GM21576 (cell line): Measurements from ENCODE around the gene ARID1B.

Experiments used
- ATAC-seq: cut with Tn5 transposase; IDR thresholded peaks from one replicate; pipeline ENCODE4 v1.9.1; 2021; ENCODE audit warnings: mild to moderate bottlenecking, moderate library complexity; ENCODE audit not compliant: unreplicated experiment

Gene ARID1B

DNA sequence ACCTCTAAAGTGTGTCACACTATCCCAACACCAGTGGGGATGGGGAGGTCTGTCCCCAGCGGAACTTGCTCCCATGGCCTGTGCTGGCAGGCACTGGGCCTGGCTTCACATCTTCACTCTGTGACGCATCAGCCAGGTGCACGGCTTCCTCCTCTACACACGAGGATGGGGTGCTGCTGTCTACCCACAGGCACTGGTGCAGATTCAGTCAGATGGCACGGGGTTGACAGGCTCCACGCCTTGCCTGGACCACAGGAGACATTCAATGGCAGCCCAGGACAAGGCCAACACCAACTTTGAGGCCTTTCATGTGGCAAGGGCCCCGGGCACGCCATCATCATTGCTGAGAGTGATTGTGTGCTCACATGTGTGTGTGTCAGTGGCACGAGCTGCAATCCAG, 453.7 kb downstream of the ARID1B start:
- no peak for ATAC-seq

DNA sequence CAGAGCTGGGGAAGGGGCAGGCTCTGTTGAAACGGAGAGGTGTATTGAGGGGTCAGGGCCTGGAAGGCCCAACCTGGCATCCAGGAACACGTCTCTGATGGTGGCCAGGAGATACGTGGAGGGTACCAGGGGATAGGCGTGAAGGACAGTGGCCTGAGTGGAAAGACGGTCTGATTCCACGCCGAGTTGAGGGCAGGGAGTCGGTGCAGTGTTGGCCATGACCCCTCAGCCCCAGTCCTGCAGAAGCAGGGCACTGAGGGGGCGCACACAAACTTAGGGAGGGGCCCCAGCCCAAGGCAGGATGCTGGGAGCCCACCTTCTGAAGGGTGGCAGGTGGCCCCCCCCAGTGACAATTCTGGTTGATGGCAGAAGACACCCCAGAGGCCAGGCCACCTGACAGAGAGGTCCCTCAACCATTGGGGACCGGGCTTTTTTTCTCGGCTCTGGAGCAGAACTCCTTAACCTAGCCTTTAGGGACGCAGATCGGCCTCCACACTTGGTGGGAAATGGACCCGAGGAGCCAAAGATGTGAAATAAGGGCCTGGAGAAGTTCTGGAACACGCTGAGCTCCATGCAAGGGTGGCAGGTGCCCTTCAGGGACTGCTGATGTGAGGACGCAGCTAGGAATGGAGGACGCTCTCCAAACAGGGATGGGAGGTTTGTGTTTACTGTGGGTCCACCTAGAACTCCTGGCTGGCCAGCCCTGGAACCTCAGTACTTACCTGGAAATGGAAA, 455.1 kb downstream of the ARID1B start:
- ATAC-seq, result no peak

DNA sequence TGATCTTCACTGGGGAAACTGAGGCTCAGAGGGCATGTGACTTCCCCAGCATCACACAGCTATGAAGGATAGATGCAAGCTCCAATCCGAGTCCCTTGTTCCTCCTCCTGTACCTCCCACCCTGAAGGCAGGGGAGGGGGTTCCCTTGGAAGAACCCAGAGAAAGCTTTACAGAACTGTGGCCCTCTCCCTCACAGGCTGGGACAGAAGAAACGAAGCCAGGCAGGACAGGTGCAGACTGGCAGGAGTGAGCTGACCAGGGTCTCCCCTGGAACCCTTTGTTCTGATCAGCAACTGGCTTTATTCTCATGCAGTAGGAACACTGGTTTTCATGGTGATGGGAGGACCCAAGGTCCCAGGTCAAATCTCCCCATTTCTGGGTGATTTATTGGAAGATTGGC, 456.0 kb downstream of the ARID1B start:
- no peak for ATAC-seq

DNA sequence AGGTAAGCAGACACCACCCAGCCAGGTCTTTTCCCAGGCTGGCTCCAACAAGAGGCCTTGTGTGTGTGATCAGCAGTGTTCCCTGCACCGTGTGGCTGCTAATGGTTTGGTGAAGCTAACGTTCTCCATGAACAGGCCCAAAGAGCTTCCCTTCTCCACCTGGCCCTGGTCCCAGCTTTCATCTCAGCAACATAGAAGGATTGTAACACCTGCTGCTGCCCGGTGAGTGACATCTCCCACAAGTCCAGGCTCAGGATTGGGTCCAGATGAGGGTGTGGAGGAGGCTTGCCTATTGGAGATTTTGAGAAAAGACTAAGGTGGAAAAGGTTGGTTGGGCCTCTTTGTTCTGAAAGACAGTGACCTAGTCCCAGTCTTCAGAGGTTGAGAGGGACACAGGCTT, 456.5 kb downstream of the ARID1B start:
- no peak for ATAC-seq

DNA sequence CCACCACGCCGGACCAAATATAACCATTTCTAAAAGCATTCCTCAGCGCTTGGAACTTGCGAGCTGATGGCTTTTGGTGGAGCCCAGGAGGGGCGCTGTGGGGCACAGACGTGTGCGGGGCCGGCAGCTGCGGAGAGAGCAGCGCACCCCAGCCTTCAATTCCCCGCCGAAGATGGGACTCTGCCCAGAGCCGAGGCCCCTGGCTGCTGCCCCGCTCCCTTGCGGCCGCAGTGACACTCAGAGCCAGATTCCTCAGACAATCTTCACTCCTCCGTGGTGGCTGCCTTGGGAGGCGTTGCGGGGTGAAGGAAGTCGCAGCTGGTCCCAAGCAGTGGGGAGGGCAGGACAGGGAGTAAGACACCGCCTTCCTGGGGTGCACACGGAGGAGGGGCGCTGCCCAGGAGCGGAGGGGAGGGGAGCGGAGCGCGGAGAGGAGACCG, 458.4 kb downstream of the ARID1B start:
- no peak for ATAC-seq

DNA sequence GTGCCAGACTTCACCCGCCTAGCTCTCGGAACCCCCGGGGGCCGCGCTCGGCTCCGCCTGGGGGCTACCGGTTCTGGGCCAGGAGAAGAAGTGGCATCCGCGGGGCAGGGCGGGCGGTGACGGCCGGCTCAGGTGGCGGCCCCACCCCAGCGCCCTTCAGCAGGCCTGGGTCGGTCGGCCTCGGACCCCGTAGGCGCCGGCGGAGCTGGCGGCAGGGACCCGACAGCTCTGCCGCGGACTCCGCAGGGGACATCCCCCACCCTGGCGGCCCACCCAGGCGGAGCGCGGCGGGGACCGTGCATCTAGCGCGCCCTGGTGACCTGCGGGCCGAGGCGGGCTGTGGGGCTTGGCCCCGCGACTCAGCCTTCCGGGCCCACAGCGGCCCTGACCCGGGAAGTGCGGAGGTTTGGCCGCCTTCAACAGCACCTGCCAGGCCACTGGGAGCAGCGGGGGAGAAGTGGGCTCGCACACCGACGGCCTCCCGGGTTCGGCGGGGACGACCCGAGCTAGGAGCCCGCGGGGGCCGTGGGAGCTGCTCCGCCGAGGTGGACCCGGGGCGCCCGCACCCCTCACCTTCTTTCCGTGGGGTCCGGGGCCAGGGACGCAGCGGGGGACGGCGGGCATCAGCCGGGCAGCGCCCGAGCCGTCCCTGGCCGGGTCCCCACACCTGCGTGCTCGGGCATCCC, 459.0 kb downstream of the ARID1B start:
- no peak for ATAC-seq

DNA sequence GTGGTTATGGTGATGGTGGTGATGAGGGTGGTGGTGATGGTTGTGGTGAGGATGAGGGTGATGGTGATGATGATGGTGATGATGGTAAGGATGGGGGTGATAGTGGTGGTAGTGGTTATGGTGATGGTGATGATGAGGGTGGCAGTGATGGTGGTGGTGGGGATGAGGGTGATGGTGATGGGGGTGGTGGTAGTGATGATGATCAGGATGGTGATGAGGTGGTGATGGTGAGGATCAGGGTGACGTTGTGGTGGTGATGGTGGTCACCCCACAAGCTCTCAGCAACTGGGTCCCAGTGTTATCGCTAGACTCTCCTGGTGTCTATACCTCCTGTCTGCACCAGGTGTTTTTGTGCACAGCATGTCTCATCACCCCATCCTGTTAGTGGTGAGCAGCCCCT, 461.2 kb downstream of the ARID1B start:
- no peak for ATAC-seq

DNA sequence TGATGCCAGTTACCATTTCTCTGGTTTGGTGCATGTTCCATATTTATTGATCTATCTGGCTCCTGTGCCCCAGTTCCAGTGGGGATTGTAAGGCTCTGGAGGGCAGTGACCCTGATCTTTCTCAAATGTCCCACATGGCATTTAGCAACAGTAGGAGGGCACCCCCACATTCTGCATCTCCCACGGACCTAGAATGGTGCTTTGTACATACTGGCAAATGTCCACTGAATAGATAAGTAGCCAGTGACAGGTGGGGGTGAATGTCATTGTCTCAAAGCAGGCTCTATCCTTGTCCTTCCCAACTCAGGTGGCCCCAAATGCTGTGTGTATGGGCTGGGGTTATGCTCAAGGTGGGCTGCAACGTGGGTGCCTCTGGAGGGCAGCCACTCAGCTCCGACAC, 462.0 kb downstream of the ARID1B start:
- ATAC-seq, result no peak

DNA sequence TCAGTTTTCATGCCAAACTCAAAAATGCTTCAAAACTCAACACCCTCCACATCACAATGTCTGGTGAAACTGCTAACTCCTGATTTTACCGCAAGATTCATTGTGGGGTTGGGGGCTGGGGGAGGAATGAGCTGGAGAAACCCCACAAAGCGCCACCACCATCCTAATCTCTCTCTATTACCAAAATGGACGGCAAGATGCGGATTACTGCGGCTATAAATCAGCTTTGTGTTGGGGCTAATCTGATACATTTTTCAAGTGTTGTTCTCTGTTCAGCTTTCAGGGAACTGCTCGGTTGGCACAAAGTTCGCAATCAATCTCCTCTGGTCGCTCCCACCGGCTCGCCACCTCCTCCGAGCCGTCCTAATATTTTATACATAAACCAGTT, 462.5 kb downstream of the ARID1B start:
- no peak for ATAC-seq

DNA sequence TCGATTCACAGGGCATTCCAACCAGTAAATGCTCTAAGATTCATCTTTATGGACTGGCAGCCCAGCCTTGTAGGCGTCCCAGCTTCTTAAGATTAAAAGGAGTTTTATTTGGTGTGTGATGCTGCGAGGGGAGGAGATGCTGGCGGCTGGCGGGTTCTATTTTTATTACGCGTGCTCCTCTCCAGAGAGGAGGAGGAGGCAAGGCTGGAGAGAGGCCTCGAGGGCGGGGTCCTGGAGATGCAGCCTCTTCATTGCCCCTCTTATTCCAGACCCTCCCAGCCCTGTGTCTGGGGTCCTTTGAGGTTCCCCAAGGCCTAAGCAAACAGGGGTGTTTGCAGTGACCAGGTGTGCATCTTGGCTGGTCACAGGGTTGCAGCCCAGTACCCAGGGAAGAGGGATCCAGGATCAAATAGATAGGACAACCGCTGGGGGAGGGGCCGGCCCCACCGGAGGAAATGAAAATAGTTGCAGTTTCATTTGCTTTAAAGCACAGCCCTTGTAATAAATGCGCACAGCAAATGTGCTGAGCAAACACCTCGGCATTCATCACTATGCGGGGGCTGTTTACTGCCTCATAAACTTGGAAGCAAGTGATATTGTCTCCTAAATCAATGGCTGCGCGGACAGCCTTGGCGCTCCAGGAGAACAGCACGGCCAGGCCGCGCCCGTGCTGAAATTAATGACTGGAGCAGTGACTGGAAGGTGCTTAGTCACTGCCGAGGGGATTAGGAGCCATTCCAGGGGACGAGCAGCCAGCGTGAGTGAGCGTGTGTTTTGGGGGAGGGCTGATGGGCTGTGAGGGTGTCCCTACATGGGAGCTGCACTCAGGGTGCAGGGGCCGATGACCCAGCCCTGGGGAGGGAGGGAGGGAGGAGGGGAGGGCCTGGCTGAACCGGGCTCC, 463.1 kb downstream of the ARID1B start:
- no peak for ATAC-seq

DNA sequence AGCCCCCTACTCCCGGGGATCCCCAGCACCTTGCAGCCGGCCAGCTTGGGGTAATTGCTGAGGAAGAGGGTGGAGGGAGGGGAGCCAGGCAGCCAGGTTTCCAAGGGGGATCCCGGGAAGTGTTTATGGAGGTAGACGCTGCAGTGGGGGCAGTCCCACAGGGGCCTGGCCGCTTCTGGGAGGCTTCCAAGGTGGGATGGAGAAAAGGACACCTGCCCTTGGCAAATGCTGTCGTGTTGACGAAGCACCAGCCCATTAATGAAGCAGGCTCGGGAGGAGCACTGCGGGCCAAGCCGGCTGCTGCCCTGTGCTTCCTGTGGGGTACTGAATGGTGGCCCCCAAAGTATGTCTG, 463.8 kb downstream of the ARID1B start:
- ATAC-seq, result no peak

DNA sequence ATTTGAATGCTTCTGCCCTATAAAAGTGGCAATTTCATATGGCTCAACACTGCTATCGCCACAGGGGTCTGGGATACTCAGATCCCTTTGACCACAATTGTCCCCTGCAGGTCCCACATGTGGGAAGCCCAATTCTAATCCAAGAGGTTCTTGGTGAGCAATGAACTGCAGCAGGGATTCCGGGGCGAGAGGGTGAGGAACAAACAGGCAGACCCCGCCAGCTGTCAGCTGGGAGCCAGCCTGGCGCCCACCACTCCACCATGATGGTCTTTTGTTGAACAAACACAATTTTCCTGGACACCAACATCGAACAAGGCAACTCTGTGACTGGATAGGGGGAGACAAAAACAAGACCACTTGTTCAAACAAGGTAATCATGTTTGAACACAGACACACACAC, 465.6 kb downstream of the ARID1B start:
- no peak for ATAC-seq

DNA sequence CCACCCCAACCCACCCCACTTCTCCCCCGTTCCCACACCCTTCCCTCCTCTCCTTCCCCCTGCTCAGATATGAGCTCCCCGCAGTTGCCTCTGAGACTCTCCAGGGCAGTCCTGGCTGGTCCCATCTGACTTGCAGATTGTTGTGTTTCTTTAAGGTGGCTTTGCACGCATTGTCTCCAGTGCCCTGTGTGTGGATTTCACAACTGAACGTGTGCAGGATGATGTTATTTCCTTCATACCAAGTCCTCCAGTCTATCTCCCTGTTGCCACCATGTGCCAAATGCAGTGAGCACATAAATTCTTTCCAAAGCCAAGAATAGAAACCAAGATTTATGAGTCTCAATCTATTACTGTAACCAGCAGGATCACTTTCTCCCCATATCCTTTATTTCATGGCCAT, 467.0 kb downstream of the ARID1B start:
- no peak for ATAC-seq

DNA sequence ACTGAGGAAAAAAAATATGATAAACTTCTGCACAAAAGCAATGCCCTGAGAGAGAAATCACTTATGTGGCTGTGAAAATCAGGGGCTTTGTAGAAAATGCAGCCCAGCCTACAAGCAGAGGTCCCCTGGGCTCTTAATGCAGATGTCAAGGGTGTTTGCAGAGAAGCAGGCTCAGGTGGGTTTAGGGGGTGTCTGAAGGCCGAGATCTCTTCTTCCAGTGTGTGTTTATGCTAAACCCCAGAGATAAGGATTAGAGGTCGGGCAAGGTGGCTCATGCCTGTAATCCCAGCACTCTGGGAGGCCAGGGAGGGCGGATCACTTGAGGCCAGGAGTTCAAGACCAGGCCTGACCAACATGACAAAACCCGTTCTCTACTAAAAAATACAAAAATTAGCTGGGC, 467.6 kb downstream of the ARID1B start:
- no peak for ATAC-seq

DNA sequence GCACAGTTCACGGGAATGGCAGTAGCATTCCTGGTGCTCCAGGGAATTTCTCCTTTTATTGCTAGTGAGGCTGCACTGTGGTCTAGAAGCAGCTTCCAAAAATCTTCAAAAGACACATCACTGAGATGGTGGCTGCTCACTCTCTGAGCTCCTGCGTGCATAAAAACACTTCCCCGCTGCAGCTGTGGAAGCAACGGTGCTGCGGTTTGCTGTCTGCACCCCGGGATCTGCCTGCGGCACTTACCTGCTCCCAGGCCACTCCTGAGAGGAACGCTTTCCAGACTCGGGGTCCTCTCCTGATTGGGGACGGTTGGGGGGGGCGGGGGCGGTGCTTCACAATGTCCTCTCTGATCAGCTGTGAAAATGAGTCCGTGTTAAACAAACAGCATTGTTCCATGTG, 468.3 kb downstream of the ARID1B start:
- no peak for ATAC-seq

DNA sequence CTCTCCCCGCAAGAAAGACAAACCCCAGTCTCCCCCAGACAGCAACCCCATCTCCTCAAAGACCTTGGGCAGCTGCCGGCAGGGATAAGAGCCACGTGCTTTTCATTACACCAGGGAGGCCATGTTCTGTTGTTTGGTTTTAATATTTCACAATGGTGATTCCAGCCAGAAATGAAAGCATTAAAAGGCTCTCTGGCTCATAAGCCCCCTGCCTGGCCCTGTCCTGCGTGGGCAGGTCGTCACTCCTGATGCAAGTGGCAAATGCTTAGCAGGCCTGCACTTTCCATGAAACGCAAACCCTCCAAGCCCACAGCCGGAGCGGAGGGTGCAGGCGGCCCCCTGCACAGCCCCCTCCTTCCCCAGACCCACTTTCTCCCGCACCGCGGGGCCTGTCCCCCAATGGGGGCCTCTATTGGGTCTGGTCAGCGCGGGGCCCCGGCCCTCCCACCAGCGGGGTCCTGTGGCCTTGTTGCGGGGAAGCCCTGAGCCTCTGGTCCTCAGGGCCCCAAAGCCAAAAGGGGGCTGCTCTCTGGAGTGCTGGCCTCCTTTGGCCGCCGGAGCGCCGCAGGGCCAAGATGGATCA, 469.0 kb downstream of the ARID1B start:
- no peak for ATAC-seq

DNA sequence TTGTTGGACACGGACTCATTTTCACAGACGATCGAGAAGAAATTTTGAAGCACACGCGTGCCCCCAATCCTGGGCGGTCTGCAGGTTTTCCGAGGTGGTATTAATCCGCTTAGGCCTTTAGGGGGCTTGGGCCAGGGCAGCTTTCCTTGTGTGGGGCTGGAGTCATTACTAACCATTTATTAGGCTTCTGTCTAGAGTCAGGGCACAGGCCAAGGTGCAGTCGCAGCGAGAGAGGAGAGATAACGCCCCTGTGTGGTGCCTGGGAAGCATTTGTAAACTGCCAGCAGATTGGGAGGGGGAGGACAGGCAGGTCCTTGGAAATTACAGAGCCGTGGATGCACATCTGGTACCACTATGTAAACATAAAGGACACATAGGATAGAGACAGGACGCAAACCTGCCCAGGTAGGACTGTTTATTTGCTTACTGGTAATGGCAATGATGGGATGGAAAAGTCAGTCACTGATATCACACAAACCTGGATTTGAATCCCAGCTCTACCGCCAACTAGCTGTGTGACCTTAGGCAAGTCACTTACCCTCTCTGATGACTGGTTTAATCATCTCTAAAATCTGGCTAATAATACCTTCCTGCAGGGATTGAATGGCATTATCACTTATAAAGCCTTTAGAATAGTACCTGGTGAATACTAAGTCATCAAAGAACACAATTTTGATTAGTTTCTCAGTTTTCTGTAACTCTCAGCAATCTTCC, 469.8 kb downstream of the ARID1B start:
- ATAC-seq, result no peak

DNA sequence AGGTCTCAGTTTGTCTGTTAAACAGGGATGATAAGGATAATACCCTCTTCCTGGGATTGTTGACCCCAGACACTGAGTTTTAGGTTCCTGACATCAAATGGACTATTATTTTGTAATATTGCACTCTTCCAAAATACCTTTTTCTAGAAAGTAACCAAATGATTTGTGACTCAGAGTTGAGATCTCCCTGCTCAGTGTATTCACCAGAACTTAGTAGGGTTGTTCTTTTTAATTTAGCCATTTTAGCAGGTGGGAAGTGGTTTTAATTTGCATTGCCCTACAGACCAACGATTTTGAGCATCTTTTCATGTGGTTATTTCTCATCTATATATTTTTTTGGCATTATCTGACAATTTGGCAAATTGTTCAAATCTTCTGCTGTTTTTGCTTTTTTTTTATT, 471.1 kb downstream of the ARID1B start:
- no peak for ATAC-seq

DNA sequence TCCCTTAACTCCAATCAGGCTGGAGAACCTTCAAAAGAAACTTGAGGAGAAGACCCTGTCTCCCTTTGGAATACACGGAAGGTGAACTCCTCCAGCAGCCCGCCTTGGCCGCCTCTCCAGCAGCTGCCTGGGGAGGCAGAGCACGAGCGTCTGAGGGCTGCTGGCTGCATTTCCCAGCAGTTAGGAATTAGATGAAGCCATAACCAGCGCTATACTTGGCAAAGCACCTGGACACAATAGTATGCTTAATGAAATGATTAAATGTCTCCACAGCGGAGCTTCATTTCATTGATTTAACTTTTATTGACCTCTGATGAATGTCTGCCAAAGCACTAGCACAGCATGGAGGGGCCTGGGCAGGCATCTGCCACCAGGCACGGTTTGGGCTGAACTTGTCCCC, 472.6 kb downstream of the ARID1B start:
- ATAC-seq, result no peak

DNA sequence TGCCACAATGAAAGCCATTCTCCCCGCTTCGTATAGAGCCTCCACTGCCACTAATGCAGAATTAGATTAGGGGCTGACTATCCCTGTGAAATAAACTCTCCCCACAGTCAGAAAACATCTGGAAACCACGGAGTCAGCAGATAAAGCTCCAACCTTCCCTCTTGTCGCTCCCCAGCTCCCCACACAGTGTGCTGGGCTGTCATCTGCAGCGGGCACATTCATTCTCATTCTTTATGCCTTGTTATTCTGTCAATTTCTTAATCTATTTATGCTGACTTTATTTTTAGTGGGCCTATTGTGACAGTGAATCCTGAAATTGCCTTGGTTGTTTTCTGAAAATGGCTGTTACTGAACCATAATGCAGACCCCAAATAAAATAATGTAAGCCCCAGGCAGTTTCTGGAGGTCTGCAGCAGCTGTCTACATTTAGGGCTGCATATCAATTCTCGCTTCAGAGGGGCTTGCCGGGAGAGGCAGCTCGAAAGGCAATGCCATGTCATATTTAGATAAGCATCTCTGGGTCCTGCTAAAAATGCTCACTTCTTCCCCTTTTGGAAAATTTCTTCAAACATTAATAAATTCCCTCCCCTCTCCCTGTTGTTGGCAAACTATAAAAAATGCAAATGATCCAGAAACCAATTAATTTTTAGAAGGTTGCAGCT, 474.5 kb downstream of the ARID1B start:
- ATAC-seq, result no peak
